Activated T-cell treated with anti-CD3 and anti-CD28 coated beads, Interleukin-2, amount 50 U/mL, for 4 hours (primary cell): Measurements from ENCODE around the gene LINGO4. TPM values are rescaled to one million over a fixed set of nuclear protein-coding genes. Genes with fewer than 3 reads are reported as not detected.

Experiments
- ATAC-seq, 2 donors: fragments of 200-7000 bp; cut with Tn5 transposase; one replicate each; pipeline ENCODE4 v1.10.0; 2021
- DNase-seq: peaks from one replicate; pipeline ENCODE4 v3.0.0-alpha.2; 2020
- H3K27me3 Mint-ChIP-seq: one replicate; pipeline ENCODE4 v1.8.0; 2021; ENCODE audit warnings: low read depth, mixed read lengths
- H3K36me3 Mint-ChIP-seq: one replicate; pipeline ENCODE4 v1.8.0; 2022; ENCODE audit warnings: mixed read lengths; ENCODE audit not compliant: insufficient read depth
- H3K4me1 Mint-ChIP-seq: one replicate; pipeline ENCODE4 v1.8.0; 2021; ENCODE audit warnings: low read depth, mixed read lengths
- H3K4me3 Mint-ChIP-seq: one replicate; pipeline ENCODE4 v1.8.0; 2021; ENCODE audit warnings: mild to moderate bottlenecking, moderate library complexity, mixed read lengths
- H3K9me3 Mint-ChIP-seq: one replicate; pipeline ENCODE4 v1.8.0; 2021; ENCODE audit warnings: mixed read lengths
- total RNA-seq, 3 donors: library from RNA; stranded (reverse); gene quantifications; one replicate each; pipeline ENCODE4 v1.2.1, GENCODE V29; 2021

LINGO4 gene
- under 1 TPM; 0.08 to 0.16 (median 0.16) TPM for total RNA-seq

- ATAC-seq (no peak), DNase-seq (no peak)
- Mint-ChIP-seq H3K9me3 (no peaks in the 10 kb centered on the region), H3K4me3 (no peak within 1 kb of the TSS), H3K36me3 (no peaks in the 10 kb centered on the region), H3K27me3 (no peaks in the 10 kb centered on the region), H3K4me1 (peaks cover 5% of the 10 kb centered on the region)
Observed at GRCh38 chr1:151805066-151805820, at the start of gene LINGO4. Gene LINGO4, minus strand, starts transcription at chr1:151805419. Its CDS starts 2,715 bp downstream, at chr1:151802704.

GRCh38 chr1:151854658-151855057 is 49.4 kb upstream of the LINGO4 start:
- ATAC-seq (no peak), DNase-seq (no peak)
- H3K9me3 Mint-ChIP-seq, result no peaks in the 10 kb centered on the region
- H3K4me3 Mint-ChIP-seq, result no peak overlapping the region
- peaks cover 9% of the 10 kb centered on the region for H3K36me3 Mint-ChIP-seq
- no peaks in the 10 kb centered on the region for H3K4me1 Mint-ChIP-seq
- H3K27me3 Mint-ChIP-seq, result no peaks in the 10 kb centered on the region

GRCh38 chr1:151853411-151853943 is 48.3 kb upstream of the LINGO4 start, which contains the start of gene THEM5:
Gene THEM5, minus strand, starts transcription at chr1:151853712. Its CDS starts 147 bp downstream, at chr1:151853565.
- no peaks in the 10 kb centered on the region for H3K27me3 Mint-ChIP-seq
- no peak for DNase-seq
- no peak for ATAC-seq
- peaks cover 14% of the 10 kb centered on the region for H3K36me3 Mint-ChIP-seq
- H3K4me1 Mint-ChIP-seq, result peaks cover 10% of the 10 kb centered on the region
- no peak within 1 kb of the TSS for H3K4me3 Mint-ChIP-seq
- H3K9me3 Mint-ChIP-seq, result no peaks in the 10 kb centered on the region

GRCh38 chr1:151852733-151853132 is 47.5 kb upstream of the LINGO4 start:
- no peaks in the 10 kb centered on the region for H3K9me3 Mint-ChIP-seq
- DNase-seq (no peak), ATAC-seq (no peak)
- H3K36me3 Mint-ChIP-seq, result peaks cover 14% of the 10 kb centered on the region
- H3K4me1 Mint-ChIP-seq, result peaks cover 15% of the 10 kb centered on the region
- no peak overlapping the region for H3K4me3 Mint-ChIP-seq
- no peaks in the 10 kb centered on the region for H3K27me3 Mint-ChIP-seq

- H3K36me3 Mint-ChIP-seq, result peaks cover 14% of the 10 kb centered on the region
- no peaks in the 10 kb centered on the region for H3K9me3 Mint-ChIP-seq
- no peak for DNase-seq
- H3K4me3 Mint-ChIP-seq, result no peak overlapping the region
- H3K27me3 Mint-ChIP-seq, result no peaks in the 10 kb centered on the region
- peaks cover 16% of the 10 kb centered on the region for H3K4me1 Mint-ChIP-seq
- ATAC-seq, result no peak
Observed at GRCh38 chr1:151851886-151852285, 46.7 kb upstream of the LINGO4 start.

- H3K36me3 Mint-ChIP-seq, result peaks cover 25% of the 10 kb centered on the region
- peaks cover 27% of the 10 kb centered on the region for H3K4me1 Mint-ChIP-seq
- H3K27me3 Mint-ChIP-seq, result no peaks in the 10 kb centered on the region
- H3K4me3 Mint-ChIP-seq, result no peak overlapping the region
- H3K9me3 Mint-ChIP-seq, result no peaks in the 10 kb centered on the region
- ATAC-seq (no peak), DNase-seq (no peak)
Observed at GRCh38 chr1:151849871-151850270, 44.7 kb upstream of the LINGO4 start.

GRCh38 chr1:151849126-151849525 is 43.9 kb upstream of the LINGO4 start:
- no peaks in the 10 kb centered on the region for H3K27me3 Mint-ChIP-seq
- no peaks in the 10 kb centered on the region for H3K9me3 Mint-ChIP-seq
- peaks cover 32% of the 10 kb centered on the region for H3K36me3 Mint-ChIP-seq
- no peak for ATAC-seq
- peaks cover 34% of the 10 kb centered on the region for H3K4me1 Mint-ChIP-seq
- no peak overlapping the region for H3K4me3 Mint-ChIP-seq
- DNase-seq, result no peak

GRCh38 chr1:151847867-151848596 is 42.8 kb upstream of the LINGO4 start:
- peaks cover 33% of the 10 kb centered on the region for H3K36me3 Mint-ChIP-seq
- peaks cover 34% of the 10 kb centered on the region for H3K4me1 Mint-ChIP-seq
- ATAC-seq (no peak), DNase-seq (no peak)
- no peak overlapping the region for H3K4me3 Mint-ChIP-seq
- H3K27me3 Mint-ChIP-seq, result no peaks in the 10 kb centered on the region
- no peaks in the 10 kb centered on the region for H3K9me3 Mint-ChIP-seq

GRCh38 chr1:151846686-151847237 is 41.5 kb upstream of the LINGO4 start:
- Mint-ChIP-seq H3K4me3 (no peak overlapping the region), H3K27me3 (no peaks in the 10 kb centered on the region), H3K9me3 (no peaks in the 10 kb centered on the region), H3K4me1 (peaks cover 34% of the 10 kb centered on the region), H3K36me3 (peaks cover 39% of the 10 kb centered on the region)
- ATAC-seq (peak in 1 of 2 donors; percentile 23), DNase-seq (no peak)

GRCh38 chr1:151846062-151846568 is 40.9 kb upstream of the LINGO4 start:
- ATAC-seq (peak; percentile 64 to 69), DNase-seq (no peak)
- Mint-ChIP-seq H3K36me3 (peaks cover 38% of the 10 kb centered on the region), H3K9me3 (no peaks in the 10 kb centered on the region), H3K4me3 (no peak overlapping the region), H3K27me3 (no peaks in the 10 kb centered on the region), H3K4me1 (peaks cover 36% of the 10 kb centered on the region)

GRCh38 chr1:151843398-151843797 is 38.2 kb upstream of the LINGO4 start:
- H3K27me3 Mint-ChIP-seq, result no peaks in the 10 kb centered on the region
- no peak for DNase-seq
- H3K36me3 Mint-ChIP-seq, result peaks cover 30% of the 10 kb centered on the region
- peaks cover 43% of the 10 kb centered on the region for H3K4me1 Mint-ChIP-seq
- ATAC-seq, result no peak
- H3K9me3 Mint-ChIP-seq, result no peaks in the 10 kb centered on the region
- no peak overlapping the region for H3K4me3 Mint-ChIP-seq

GRCh38 chr1:151841141-151841540 is 35.9 kb upstream of the LINGO4 start:
- H3K36me3 Mint-ChIP-seq, result peaks cover 24% of the 10 kb centered on the region
- H3K27me3 Mint-ChIP-seq, result no peaks in the 10 kb centered on the region
- peak overlapping the region; percentile 84 for H3K4me3 Mint-ChIP-seq
- ATAC-seq, result no peak
- DNase-seq, result no peak
- no peaks in the 10 kb centered on the region for H3K9me3 Mint-ChIP-seq
- H3K4me1 Mint-ChIP-seq, result peaks cover 47% of the 10 kb centered on the region

- peak overlapping the region; percentile 84 for H3K4me3 Mint-ChIP-seq
- no peaks in the 10 kb centered on the region for H3K9me3 Mint-ChIP-seq
- H3K4me1 Mint-ChIP-seq, result peaks cover 44% of the 10 kb centered on the region
- H3K27me3 Mint-ChIP-seq, result no peaks in the 10 kb centered on the region
- H3K36me3 Mint-ChIP-seq, result peaks cover 21% of the 10 kb centered on the region
- DNase-seq (no peak), ATAC-seq (no peak)
Observed at GRCh38 chr1:151840421-151840820, 35.2 kb upstream of the LINGO4 start.
